Stimulated activated CD8-positive, alpha-beta memory T cell treated with anti-CD3 and anti-CD28 coated beads, Interleukin-4, amount 100 ng/mL, for 4 hours (primary cell): Measurements from ENCODE around the gene GRID1.
"Not testable (repeated sequence)": the region's sequence is repeated elsewhere in the genome, so short reads cannot be mapped to it uniquely, and the experiment has no call there.

Experiments
- DNase-seq, 2 donors: peaks; one replicate each; pipeline ENCODE4 v3.0.0-alpha.2; 2020; ENCODE audit warnings: low read depth in 2 of 2, low spot score in 1 of 2

GRID1 gene

GRCh38 chr10:86254526-86255174, 111.9 kb downstream of the GRID1 start:
- DNase-seq: no peak

DNA sequence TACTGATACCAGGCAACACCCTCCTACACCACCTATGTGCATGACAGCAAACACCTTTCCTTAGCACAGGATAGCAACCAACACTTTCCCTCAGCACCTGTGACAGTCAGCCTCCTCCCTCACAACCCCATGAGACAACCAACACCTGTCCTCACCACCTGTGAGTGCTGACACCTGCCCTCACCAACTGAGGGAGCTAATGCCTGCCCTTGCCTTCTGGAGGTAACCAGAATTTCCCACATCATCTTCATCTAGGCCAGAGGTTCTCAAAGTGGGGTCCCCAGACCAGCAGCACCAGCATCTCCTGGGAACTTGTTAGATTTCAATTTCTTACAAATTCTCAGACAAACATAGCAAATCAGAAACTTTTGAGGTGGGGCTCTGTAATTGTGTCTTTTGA, 112.5 kb downstream of the GRID1 start:
- no peak for DNase-seq

- DNase-seq: no peak
Measured at GRCh38 chr10:86253091-86254072, 113.2 kb downstream of the GRID1 start.

- DNase-seq: no peak
Measured at GRCh38 chr10:86252556-86252955, 114.0 kb downstream of the GRID1 start.

DNA sequence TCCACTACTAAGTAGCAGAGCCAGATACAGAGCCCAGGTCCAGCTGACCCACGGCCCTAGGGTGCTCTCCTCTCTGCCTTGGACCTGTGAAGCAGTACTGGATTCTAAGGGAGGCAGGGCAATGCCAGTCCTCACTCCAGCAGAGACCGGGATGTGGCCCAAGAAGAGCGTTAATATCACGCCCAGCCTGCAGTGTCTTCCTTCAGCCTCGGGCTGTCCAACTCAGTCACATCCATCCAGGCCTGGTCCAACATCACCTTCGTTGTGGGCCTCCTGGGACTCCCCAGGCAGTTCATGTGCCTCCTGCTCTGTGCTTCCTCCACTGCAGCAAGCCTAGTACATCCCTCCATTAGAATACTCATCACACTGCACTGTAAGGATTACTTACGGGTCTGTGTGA, 114.5 kb downstream of the GRID1 start:
- no peak for DNase-seq

DNA sequence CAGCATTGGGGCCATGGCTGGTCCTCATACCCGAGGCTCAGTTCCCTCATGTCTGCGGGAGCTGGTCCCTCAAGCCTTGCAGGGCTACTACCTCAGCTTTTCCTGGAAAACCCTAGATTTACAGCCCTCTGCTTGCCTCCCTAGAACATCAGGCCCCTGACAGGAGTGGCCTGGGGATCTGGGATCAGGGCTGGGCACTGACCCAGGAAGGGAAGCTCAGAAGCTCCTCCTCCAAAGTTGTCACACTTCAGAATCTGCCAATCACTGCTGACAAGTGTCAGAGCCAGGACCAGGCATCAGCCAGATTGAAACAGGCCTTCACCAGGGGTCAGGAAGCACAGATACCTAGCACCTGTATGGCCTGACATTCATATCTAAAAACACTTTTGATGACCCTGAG, 115.2 kb downstream of the GRID1 start:
- DNase-seq: no peak

DNA sequence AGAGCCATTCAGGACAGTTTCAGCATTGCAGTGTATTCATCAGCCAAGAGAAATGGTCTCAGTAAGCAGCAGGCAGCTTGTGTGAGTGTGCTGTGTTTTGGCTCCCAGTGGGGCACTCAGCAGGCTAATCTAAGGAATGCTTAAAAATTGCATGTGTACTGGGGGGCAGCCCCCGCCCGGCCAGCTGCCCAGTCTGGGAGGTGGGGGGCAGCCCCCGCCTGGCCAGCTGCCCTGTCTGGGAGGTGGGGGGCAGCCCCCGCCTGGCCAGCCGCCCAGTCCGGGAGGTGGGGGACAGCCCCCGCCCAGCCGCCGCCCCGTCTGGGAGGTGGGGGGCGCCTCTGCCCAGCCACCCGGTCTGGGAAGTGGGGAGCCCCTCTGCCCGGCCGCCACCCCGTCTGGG, 116.2 kb downstream of the GRID1 start:
- DNase-seq: no peak

GRCh38 chr10:86249794-86250193, 116.8 kb downstream of the GRID1 start:
- no peak for DNase-seq

DNA sequence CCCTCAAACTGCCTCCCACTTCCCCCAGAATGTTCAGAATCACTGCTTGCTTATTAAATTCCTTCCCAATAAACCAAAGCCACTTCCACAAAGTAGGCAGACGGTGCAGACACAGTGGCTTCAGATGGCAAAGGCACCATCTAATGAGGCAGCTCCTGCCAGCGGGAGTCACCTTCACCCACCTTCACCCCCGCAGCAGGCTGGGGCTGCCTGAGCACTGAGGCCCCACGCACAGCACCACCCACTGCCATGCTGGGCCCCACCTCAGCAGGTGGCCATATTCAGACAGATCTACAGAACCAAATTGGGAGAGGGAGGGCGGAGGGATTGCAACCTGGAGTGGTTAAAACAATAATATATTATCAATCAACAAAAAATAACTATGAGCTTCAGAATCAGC, 118.5 kb downstream of the GRID1 start:
- no peak for DNase-seq

- no peak for DNase-seq
Measured at GRCh38 chr10:86247588-86247987, 119.0 kb downstream of the GRID1 start.

- DNase-seq: no peak
Measured at GRCh38 chr10:86247073-86247472, 119.5 kb downstream of the GRID1 start.

DNA sequence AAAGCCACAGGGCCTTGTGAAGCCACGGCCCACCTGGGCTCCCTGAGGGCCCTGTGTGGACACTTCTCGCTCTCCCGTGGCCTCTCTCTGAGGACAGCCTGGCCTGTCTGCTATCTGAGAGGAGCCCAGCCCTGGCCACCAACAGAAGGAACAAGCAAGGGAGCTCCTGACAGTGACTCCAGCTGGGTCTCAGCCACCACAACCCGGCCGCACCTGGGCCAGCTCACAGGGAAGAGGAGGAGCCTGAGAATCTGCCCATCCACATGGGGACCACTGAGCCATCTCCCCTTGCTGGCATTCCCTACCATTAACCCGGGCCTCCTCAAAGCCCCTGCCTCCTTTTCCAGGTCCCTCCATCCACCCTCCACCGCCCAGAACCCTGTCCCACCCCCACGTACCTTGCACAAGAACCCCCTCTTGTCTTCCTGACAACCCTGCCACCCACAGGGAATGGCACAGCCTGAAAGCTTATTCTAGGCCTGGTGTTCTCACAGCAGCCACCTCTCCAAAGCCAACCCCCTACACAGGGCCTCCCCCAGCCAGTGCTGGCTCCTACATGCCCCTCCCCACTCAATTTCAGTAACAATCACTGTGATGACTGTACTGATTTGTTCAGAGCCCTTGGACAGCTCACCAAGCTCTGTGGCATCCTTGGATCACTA, 120.2 kb downstream of the GRID1 start:
- DNase-seq: no peak

DNA sequence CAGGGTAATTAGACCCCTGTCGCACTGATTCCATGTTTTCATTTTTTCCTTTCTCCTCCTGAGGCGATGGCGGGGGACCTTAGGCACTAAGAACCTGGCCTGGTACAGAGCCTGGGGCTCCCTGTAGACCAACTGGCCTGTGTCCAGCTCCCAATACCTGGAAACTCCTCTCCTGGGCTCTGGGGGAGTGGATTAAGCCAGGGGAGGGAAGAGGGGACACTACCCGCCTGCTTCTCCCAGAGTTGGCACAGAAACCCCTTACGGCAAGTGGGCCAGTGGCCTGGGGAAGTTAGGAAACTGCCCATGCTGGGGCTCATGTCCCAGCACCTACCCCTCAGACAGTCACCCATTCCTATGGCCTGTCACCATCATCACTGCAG, 121.6 kb downstream of the GRID1 start:
- DNase-seq: no peak

DNA sequence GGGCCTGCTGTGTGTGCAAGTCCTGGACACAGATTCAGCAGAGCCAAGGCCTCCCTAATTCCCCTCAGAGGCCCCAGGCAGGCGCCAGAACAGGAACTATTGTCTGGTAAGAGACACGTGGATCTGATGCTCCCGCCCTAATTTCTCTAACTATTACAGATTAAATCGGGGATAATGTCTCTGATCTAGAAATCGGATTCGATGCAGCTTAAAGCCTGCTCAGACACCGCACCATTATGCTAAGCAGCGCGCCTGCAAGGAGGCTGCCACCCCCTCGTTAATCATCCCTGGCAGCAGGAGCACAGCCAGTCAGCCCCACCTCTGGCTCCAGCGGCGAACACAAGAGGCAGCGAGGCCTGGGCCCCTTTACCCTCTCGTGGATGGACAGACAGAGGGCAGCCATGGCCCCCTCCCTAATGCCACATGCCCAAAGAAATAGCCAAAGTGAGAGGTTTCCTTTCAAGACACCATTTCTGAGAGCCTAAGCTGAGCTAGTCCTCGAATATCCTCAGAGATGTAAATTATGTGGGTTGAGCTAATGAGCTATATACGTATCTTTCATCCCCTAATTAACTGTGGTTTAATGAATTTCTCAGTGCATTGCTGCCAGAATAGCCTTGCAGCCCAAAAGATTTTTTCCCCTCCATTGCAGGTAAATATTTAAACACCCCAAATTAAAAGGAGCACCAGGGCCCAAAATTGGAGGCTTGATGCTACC, 122.1 kb downstream of the GRID1 start:
- DNase-seq: no peak

DNA sequence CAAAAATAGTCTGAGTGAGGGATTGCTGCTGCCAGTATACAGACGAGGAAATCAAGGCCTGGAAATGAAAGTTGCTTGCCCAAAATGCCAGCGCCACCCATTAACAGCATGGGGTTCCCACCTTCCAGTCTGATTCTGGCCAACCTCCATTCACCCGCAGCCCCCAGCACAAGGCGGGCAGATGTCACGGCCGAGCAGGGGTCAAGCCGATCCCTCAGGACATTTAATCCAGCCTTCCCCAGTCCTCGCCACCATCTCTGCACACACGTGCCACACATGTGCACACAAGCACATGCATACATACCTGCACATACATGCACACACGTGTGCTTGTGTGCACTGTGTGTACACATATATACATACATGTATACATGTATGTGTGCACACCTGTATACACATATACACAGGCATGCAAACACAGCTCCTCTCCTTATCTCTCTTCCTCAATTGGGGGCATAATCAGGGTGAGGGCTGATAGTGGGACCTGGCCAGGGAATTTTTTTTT, 122.9 kb downstream of the GRID1 start:
- DNase-seq: no peak

GRCh38 chr10:86242761-86243160, 123.8 kb downstream of the GRID1 start:
- DNase-seq: no peak

DNA sequence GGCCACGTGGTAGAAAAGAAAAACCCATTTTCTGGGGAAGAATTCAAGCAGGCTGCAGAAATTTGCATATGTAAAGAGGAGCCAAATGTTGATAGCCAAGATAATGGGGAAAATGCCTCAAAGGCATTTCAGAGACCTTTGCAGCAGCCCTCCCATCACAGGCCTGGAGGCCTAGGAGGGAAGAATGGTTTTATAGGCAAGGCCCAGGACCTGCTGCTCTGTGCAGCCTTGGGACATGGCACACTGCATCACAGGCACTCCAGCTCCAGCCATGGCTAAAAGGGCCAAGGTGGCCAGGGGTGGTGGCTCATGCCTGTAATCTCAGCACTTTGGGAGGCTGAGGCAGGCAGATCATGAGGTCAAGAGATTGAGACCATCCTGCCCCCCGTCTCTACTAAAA, 128.5 kb downstream of the GRID1 start:
- not testable (repeated sequence) for DNase-seq

DNA sequence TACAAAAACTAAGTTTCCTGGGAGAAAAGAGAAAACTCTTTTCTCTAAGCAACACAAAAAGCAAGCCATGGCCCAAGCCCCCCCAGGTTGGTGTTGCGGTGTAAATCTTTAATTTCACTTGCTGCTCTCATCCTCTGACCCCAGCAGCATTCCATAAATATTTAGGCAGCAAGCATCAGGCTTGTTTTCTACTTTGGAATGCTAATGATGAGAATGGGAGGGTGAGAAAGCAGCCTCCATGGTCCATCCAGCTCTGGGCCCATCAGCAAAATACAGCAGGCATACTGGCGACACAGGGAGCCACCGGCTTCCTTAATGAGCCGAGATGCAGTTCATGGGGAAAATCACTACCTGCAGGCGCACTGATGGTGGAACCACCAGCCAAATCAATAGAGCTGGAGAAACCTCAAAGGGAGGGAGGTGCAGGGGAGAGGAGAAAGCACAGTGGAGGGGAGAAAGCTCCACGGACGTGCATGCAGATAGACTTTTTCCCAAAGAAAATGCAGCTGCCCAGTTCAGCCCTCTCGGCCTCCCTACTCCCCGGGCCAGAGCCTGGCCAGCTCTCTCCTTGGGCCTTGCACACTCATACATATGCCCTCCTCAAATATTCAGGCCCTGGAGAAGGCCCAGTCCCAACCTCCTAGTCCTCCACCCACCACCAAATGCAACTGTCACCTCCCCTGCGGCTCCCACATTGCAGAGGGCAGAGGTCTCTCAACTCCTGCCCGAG, 131.9 kb downstream of the GRID1 start:
- no peak for DNase-seq

- DNase-seq: no peak
Measured at GRCh38 chr10:86234107-86234506, 132.5 kb downstream of the GRID1 start.

- no peak for DNase-seq
Measured at GRCh38 chr10:86233131-86233530, 133.5 kb downstream of the GRID1 start.
